B cell (primary cell): ENCODE data around the gene CLEC4M. TPM values are rescaled to one million over a fixed set of nuclear protein-coding genes. Genes with fewer than 3 reads are reported as not detected.
A peak's percentile ranks its signal among the peaks of the same experiment; 100 is the strongest.

Experiments used
- ATAC-seq: fragments of 200-7000 bp; cut with Tn5 transposase; one replicate; pipeline ENCODE4 v1.10.0; 2021; ENCODE audit warnings: low read depth, mild to moderate bottlenecking, moderate number of reproducible peaks, moderate library complexity
- CTCF ChIA-PET: fragments of 350-600 bp; sonication (Branson Sonifier 250); formaldehyde crosslinking; loops from one replicate; lab custom pipeline; 2021; ENCODE audit warnings: antibody characterized with exemption, inconsistent platforms; lab: Charles Lee
- POLR2A ChIA-PET: fragments of 350-600 bp; sonication (Branson Sonifier 250); formaldehyde crosslinking; loops from one replicate; lab custom pipeline; 2021; ENCODE audit warnings: antibody characterized with exemption; lab: Charles Lee
- DNase-seq: peaks from one replicate; pipeline ENCODE4 v3.0.0; 2013
- H2AFZ ChIP-seq: 2 replicates; pipeline ENCODE4 v1.6.1; 2012; ENCODE audit warnings: mild to moderate bottlenecking, low read depth, low read length; ENCODE audit not compliant: insufficient read depth, poor library complexity, severe bottlenecking
- H3K27ac ChIP-seq, 2 donors: 1 replicate in 1 of 2; 2 replicates in 1 of 2; pipeline ENCODE4 v1.5.1; 2012 to 2013; ENCODE audit warnings: low read length in 2 of 2, mild to moderate bottlenecking in 2 of 2, moderate library complexity in 1 of 2
- H3K27me3 ChIP-seq, 4 experiments: fragments of 200-600 bp in 1 of 4; sonication (generic) in 1 of 4; replicated peaks in 1 of 4; 1 replicate in 2 of 4; 2 replicates in 2 of 4; pipeline versions ENCODE4 v1.6.1 to v1.7.0; 2013 to 2016; ENCODE audit warnings: low read length in 3 of 4, mild to moderate bottlenecking in 2 of 4, mixed read lengths in 1 of 4, moderate library complexity in 1 of 4; ENCODE audit not compliant: insufficient read depth in 4 of 4, control insufficient read depth in 3 of 4; ENCODE audit errors: control extremely low read depth in 1 of 4
- H3K36me3 ChIP-seq, 2 experiments: replicated peaks in 1 of 2; 1 replicate in 1 of 2; 2 replicates in 1 of 2; pipeline versions ENCODE4 v1.6.1 to v1.7.1; 2013; ENCODE audit warnings: low read length in 1 of 2; ENCODE audit not compliant: insufficient read depth in 2 of 2, control insufficient read depth in 1 of 2; ENCODE audit errors: control extremely low read depth in 1 of 2, extremely low read depth in 1 of 2
- H3K4me1 ChIP-seq, 2 donors: fragments of 200-600 bp in 1 of 2; sonication (generic) in 1 of 2; 1 replicate in 1 of 2; 2 replicates in 1 of 2; pipeline versions ENCODE4 v1.5.1 to v1.6.1; 2013 to 2017; ENCODE audit warnings: low read length in 2 of 2; ENCODE audit not compliant: control insufficient read depth in 2 of 2, insufficient read depth in 2 of 2
- H3K4me2 ChIP-seq: replicated peaks from 2 replicates; pipeline ENCODE3; 2012; ENCODE audit warnings: mild to moderate bottlenecking, low read depth, low read length; ENCODE audit not compliant: poor library complexity, severe bottlenecking
- H3K4me3 ChIP-seq, 5 experiments: fragments of 200-600 bp in 1 of 5; sonication (generic) in 1 of 5; 1 replicate in 3 of 5; 2 replicates in 2 of 5; pipeline versions ENCODE4 v1.5.1 to v1.7.0; 2011 to 2016; ENCODE audit warnings: low read length in 4 of 5, mild to moderate bottlenecking in 4 of 5, low read depth in 2 of 5, control low read depth in 1 of 5, moderate library complexity in 1 of 5; ENCODE audit not compliant: insufficient read depth in 1 of 5; ENCODE audit errors: control extremely low read depth in 1 of 5, extremely low read depth in 1 of 5
- H3K79me2 ChIP-seq: fragments of 200-600 bp; sonication (generic); one replicate; pipeline ENCODE4 v1.6.0; 2016; ENCODE audit warnings: low read length; ENCODE audit not compliant: control insufficient read depth, insufficient read depth
- H3K9ac ChIP-seq: fragments of 200-600 bp; sonication (generic); 2 replicates; pipeline ENCODE4 v1.6.1; 2017; ENCODE audit warnings: mild to moderate bottlenecking, low read length, moderate library complexity
- H3K9me3 ChIP-seq, 3 donors: one replicate each; pipeline versions ENCODE4 v1.6.1 to v1.7.1; 2013; ENCODE audit warnings: low read length in 2 of 3; ENCODE audit not compliant: control insufficient read depth in 2 of 3, insufficient read depth in 1 of 3; ENCODE audit errors: control extremely low read depth in 1 of 3
- H4K20me1 ChIP-seq: 2 replicates; pipeline ENCODE4 v1.6.0; 2012; ENCODE audit warnings: mild to moderate bottlenecking, low read length; ENCODE audit not compliant: insufficient read depth, control insufficient read depth, poor library complexity, severe bottlenecking
- H3K27ac Mint-ChIP-seq: one replicate; pipeline ENCODE4 v1.8.0; 2021; ENCODE audit warnings: mixed read lengths
- H3K27me3 Mint-ChIP-seq: one replicate; pipeline ENCODE4 v1.8.0; 2021; ENCODE audit warnings: mixed read lengths
- H3K4me1 Mint-ChIP-seq: one replicate; pipeline ENCODE4 v1.8.0; 2021; ENCODE audit warnings: mixed read lengths
- H3K4me3 Mint-ChIP-seq: one replicate; pipeline ENCODE4 v1.8.0; 2021; ENCODE audit warnings: mixed read lengths
- H3K9me3 Mint-ChIP-seq: one replicate; pipeline ENCODE4 v1.8.0; 2022; ENCODE audit warnings: mixed read lengths; ENCODE audit not compliant: insufficient read depth
- CTCF ChIP-seq: fragments of 200-600 bp; IDR thresholded peaks from one replicate; pipeline ENCODE4 v1.8.0; 2022; ENCODE audit warnings: antibody characterized with exemption, mild to moderate bottlenecking
- EZH2 ChIP-seq: IDR thresholded peaks from 2 replicates; pipeline ENCODE4 v1.6.1; 2012; ENCODE audit warnings: borderline replicate concordance, low read depth, mild to moderate bottlenecking, moderate library complexity, low read length; ENCODE audit not compliant: insufficient read depth, poor library complexity, severe bottlenecking
- WGBS: methylation state at CpG from one replicate; pipeline ENCODE4 v1.1.5; 2013; ENCODE audit warnings: missing lambda C conversion rate; ENCODE audit not compliant: insufficient coverage; 5-methylcytosine and 5-hydroxymethylcytosine counted together
- intact Hi-C: fragments of 100-400 bp; cut with micrococcal nuclease; formaldehyde crosslinking; loops from one replicate; pipeline ENCODE4 v1.10.0; 2022
- polyA plus RNA-seq: library from polyadenylated mRNA; depleted of rRNA; stranded (reverse); fragments of >200 nt; gene quantifications from 2 replicates; pipeline ENCODE4 v1.2.3, GENCODE V29; 2012
- total RNA-seq, 2 donors: library from RNA; stranded (reverse); fragments of 120-200 nt in 1 of 2; gene quantifications; 1 replicate in 1 of 2; 2 replicates in 1 of 2; pipeline versions ENCODE4 v1.2.3 to v1.2.4, GENCODE V29; 2013 to 2022

Gene CLEC4M
- total and polyA plus RNA-seq, 2 donors (not counting 1 experiment from before 2014, with no cell fraction given), result 0.10 to 0.52 TPM

- ChIA-PET CTCF (interaction anchor here (0.6 to 1.0 kb wide), 4 partner anchors 17 to 53 kb away, joined by 3 read pairs; no protein-coding TSS in a partner anchor), POLR2A (no interaction called here)
- Histone ChIP-seq H3K4me1 (peaks cover 49 to 58% of the 10 kb centered on the region in 2 donors), H3K36me3 (no peaks in the 10 kb centered on the region), H2AFZ (no peak within 1 kb of the TSS), H3K4me2 (no peak within 1 kb of the TSS), H3K27me3 (peaks cover 0 to 5% (median 0%) of the 10 kb centered on the region in 4 experiments), H3K27ac (no peak within 1 kb of the TSS), H3K9me3 (peaks cover 5 to 17% (median 9%) of the 10 kb centered on the region in 3 donors), H3K79me2 (no peaks in the 10 kb centered on the region), H3K4me3 (no peak within 1 kb of the TSS), H3K9ac (no peak within 1 kb of the TSS), H4K20me1 (no peaks in the 10 kb centered on the region)
- no peaks in the 10 kb centered on the region for H3K27me3 Mint-ChIP-seq
- 83% methylated on average over 7 of the region's 7 CpGs for WGBS
- TF ChIP-seq EZH2 (no peak), CTCF (no peak)
- peaks cover 5% of the 10 kb centered on the region for H3K9me3 Mint-ChIP-seq
- H3K27ac Mint-ChIP-seq, result peak within 1 kb of the TSS; percentile 12
- H3K4me3 Mint-ChIP-seq, result no peak within 1 kb of the TSS
- intact Hi-C loops, result no loop called here
- peaks cover 64% of the 10 kb centered on the region for H3K4me1 Mint-ChIP-seq
- ATAC-seq (no peak), DNase-seq (no peak)
These were observed 15.8 kb upstream of the CLEC4M start, which contains the start of gene CD209 for GRCh38 chr19:7746903-7747884. Gene CD209 (minus strand): TSS chr19:7747534. CDS start chr19:7747511, 23 bp downstream.
